ENCODE measurements around the gene HSPA12B. TPM values are rescaled to one million over a fixed set of nuclear protein-coding genes. Genes with fewer than 3 reads are reported as not detected.

Gene HSPA12B
- total and polyA plus RNA-seq, 2 of the 8 experiments (the other 6 are each of a cell fraction or from before 2014, with no cell fraction given): 2.2 to 4.3 TPM

DNA sequence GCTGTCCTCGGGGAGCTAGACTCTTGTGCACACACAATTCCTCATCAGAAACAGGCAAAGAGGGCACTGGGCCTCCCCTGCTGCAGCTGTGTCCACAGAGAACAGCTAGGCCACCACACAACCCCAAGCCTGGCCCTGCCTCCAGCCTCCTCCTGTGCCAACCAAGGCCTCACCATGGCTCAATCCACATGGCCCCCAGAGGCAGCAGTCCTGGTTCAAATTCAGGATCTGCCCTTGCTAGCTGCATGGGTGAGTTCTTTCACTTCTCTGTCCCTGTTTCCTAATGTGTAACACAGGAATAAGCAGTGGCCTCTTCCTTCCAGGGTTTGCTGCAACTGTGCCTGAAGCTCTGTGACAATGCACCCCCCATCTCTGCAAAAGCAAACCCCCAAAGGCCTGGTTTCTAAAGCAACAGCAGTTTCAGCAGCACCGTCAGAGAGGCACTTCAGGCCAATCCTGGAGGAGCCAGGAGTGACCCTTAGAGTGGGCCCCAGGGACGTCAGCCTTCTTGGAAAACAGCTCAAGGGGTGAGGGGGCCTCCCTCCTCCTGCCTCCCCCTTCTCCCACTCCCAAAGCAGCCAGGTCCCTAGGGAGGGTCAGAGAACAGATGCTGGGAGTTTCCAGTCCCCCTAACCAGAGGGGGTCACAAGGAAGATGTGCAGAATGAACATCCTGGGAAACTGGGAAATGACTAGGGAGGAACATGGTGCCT lies 32.8 kb downstream of the HSPA12B start:
- no peak overlapping the region for H3K56ac ChIP-seq (replicated peaks; ENCODE audit: insufficient read length, low read depth, low read length)
- H2AK5ac ChIP-seq (ENCODE audit: low read depth, low read length): no peak overlapping the region
- peaks cover 3 to 15% (median 6%) of the 10 kb centered on the region in 4 experiments; a peak in 6 of 7 replicates for H3K4me1 ChIP-seq (replicated peaks in 1 of 4; ENCODE audit: control insufficient read depth in 3 of 4, insufficient read depth in 4 of 4, low read length in 3 of 4)
- FAIRE-seq (no peak), DNase-seq (ENCODE audit: low read depth in 1 of 2, low spot score in 2 of 2) (no peak)
- no peak overlapping the region for H3K18ac ChIP-seq (ENCODE audit: extremely low read depth, low read length)
- no peak overlapping the region for H4K8ac ChIP-seq (ENCODE audit: extremely low read depth, insufficient read depth, low read length)
- peaks cover 12% of the 10 kb centered on the region; the same call in 1 of the 2 replicates for H3K23me2 ChIP-seq (ENCODE audit: low read depth, low read length)
- H3K27ac ChIP-seq (ENCODE audit: low read depth, low read length): no peak overlapping the region
- no peak overlapping the region for H4K91ac ChIP-seq (replicated peaks; ENCODE audit: insufficient read length, low read length)
- H2BK12ac ChIP-seq (ENCODE audit: low read depth, low read length): no peak overlapping the region
- peaks cover 0 to 30% of the 10 kb centered on the region in 2 experiments; a peak in 1 of 4 replicates for H3K79me2 ChIP-seq (ENCODE audit: control insufficient read depth in 1 of 2, insufficient read depth in 2 of 2, low read length in 2 of 2)
- no peak overlapping the region for H2AFZ ChIP-seq (ENCODE audit: low read length)
- H3K14ac ChIP-seq (ENCODE audit: insufficient read length): no peak overlapping the region
- no peak overlapping the region for H3K9ac ChIP-seq (replicated peaks in 1 of 4; ENCODE audit: extremely low read depth in 1 of 4, low read depth in 3 of 4, low read length in 3 of 4)
- peaks cover 0 to 6% (median 0%) of the 10 kb centered on the region in 4 experiments; a peak in 1 of 8 replicates for H3K36me3 ChIP-seq (ENCODE audit: control insufficient read depth in 2 of 4, insufficient read depth in 4 of 4, low read length in 3 of 4)
- 94% methylated on average over 3 of the region's 3 CpGs; no CpG with 5 or more reads in 1 of the 2 experiments for WGBS, 2 experiments (ENCODE audit: extremely low coverage in 1 of 2, insufficient coverage in 1 of 2, insufficient read length in 1 of 2, insufficient replicate concordance in 2 of 2, low coverage in 1 of 2, low lambda C conversion rate in 2 of 2, missing lambda C conversion rate in 1 of 2)
- no peaks in the 10 kb centered on the region for H3K27me3 ChIP-seq (replicated peaks in 1 of 4; ENCODE audit: control insufficient read depth in 3 of 4, extremely low read depth in 1 of 4, insufficient read depth in 3 of 4, low read length in 3 of 4)
- CTCF ChIA-PET (ENCODE audit: partially characterized antibody): interaction anchor here (0.7 to 14.2 kb wide), 9 partner anchors 13 to 248 kb away, joined by 3 to 277 read pairs (median 3); partner anchors contain the start of gene SPEF1
- H2BK15ac ChIP-seq (ENCODE audit: low read length): no peak overlapping the region
- peaks cover 0 to 10% of the 10 kb centered on the region in 2 experiments for H4K20me1 ChIP-seq (replicated peaks in 1 of 2; ENCODE audit: control insufficient read depth in 1 of 2, insufficient read depth in 2 of 2, low read length in 2 of 2)
- no peaks in the 10 kb centered on the region for H3K9me3 ChIP-seq (ENCODE audit: insufficient read depth in 2 of 2, low read depth in 1 of 2, low read length in 1 of 2)
- H3K79me1 ChIP-seq (ENCODE audit: low read depth, low read length): peaks cover 16% of the 10 kb centered on the region
- H2BK20ac ChIP-seq (ENCODE audit: low read length): no peak overlapping the region
- no peak overlapping the region for H2BK5ac ChIP-seq (ENCODE audit: low read depth, low read length)
- H2BK120ac ChIP-seq (replicated peaks; ENCODE audit: low read depth, low read length): no peak overlapping the region
- POLR2A ChIA-PET (ENCODE audit: partially characterized antibody): interaction anchor here (1.2 to 4.4 kb wide), 2 partner anchors 10 to 13 kb away, joined by 4 to 46 read pairs; no protein-coding TSS in a partner anchor
- H3K4me2 ChIP-seq (ENCODE audit: insufficient read depth in 1 of 2, low read depth in 2 of 2, low read length in 2 of 2): no peak overlapping the region; a peak in 1 of 4 replicates
- no peak overlapping the region for H3K23ac ChIP-seq (ENCODE audit: insufficient read length)
- H3K4ac ChIP-seq (replicated peaks; ENCODE audit: insufficient read length, low read depth, low read length): no peak overlapping the region
- H4K5ac ChIP-seq (ENCODE audit: insufficient read length, low read depth, low read length): no peak overlapping the region
- H3K4me3 ChIP-seq (ENCODE audit: extremely low read depth in 1 of 4, insufficient read depth in 2 of 4, low read depth in 3 of 4, low read length in 4 of 4): no peak overlapping the region
- TF ChIP-seq SP4 (IDR thresholded peaks at IDR 0.05; ENCODE audit: low read length): no peak
- no peak for TF ChIP-seq USF2 (IDR thresholded peaks at IDR 0.05; ENCODE audit: low read length)
- no peak for TF ChIP-seq TEAD4 (IDR thresholded peaks at IDR 0.05; ENCODE audit: low read depth, low read length)
- TF ChIP-seq, protein P1, sequence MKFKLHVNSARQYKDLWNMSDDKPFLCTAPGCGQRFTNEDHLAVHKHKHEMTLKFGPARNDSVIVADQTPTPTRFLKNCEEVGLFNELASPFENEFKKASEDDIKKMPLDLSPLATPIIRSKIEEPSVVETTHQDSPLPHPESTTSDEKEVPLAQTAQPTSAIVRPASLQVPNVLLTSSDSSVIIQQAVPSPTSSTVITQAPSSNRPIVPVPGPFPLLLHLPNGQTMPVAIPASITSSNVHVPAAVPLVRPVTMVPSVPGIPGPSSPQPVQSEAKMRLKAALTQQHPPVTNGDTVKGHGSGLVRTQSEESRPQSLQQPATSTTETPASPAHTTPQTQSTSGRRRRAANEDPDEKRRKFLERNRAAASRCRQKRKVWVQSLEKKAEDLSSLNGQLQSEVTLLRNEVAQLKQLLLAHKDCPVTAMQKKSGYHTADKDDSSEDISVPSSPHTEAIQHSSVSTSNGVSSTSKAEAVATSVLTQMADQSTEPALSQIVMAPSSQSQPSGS (IDR thresholded peaks at IDR 0.05; ENCODE audit: low read length): no peak
- no peak for TF ChIP-seq RBBP5 (IDR thresholded peaks at IDR 0.05; ENCODE audit: borderline replicate concordance, low read depth, low read length)
- no peak for TF ChIP-seq HDAC2 (IDR thresholded peaks at IDR 0.05; ENCODE audit: borderline replicate concordance in 1 of 2, low read depth in 2 of 2, low read length in 2 of 2)

Data from H1 (cell line).